ENCODE measurements around the gene GPRASP3.
"Not testable (repeated sequence)": the region's sequence is repeated elsewhere in the genome, so short reads cannot be mapped to it uniquely, and the experiment has no call there.

The GPRASP3 gene

DNA sequence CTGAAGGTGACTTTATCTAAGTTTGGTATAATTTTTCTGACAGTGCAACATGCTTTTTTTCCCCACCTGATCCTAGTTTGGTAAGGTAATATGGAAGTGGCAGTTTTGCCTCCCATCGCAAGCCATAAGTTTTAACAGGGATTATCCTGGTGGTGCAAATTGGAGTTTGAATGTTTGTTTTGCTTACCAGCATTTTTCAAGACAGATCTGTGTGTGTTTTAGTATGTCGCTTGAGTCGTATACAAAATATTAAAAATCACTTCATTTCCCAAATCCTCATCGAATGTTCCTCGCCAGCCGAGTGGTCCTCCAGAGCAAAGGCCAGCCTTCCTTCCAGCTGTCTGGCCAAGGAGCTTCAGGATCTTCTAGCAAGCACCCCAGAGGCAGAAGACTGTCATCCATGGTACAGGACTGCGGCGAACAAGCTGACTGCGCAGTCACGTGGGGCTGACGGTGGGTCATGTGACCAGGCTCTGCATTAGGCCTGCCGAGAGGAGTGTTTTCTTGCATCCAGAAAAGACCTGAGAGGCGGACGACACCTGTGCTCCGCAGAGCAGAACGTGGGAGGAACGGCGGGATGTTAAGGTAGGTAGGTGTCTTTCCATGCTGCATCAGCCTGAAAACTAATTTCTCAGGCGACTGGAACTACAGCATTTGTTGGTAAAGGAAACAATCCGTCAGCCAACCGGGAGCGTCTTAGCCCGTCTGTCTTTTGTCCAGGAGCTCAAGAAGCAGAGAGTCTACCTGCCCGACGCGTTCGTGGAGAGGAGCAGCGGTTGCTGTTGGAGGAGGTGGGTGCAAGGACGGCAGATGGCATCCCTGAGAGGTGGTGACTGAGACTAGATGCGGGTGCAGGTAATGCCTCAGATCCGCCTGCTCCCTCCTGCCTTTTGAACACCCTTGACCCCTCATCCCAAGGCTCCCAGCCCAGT lies at the start of gene GPRASP3:
Gene GPRASP3, plus strand, starts transcription at position 507 of the 932 bp plus-strand sequence. CDS start 28,253 bp downstream, outside the sequence.
- Histone ChIP-seq H3K27ac (no peak within 1 kb of the TSS), H3K4me3 (peak within 1 kb of the TSS; percentile 67)
- TF ChIP-seq, protein P1, sequence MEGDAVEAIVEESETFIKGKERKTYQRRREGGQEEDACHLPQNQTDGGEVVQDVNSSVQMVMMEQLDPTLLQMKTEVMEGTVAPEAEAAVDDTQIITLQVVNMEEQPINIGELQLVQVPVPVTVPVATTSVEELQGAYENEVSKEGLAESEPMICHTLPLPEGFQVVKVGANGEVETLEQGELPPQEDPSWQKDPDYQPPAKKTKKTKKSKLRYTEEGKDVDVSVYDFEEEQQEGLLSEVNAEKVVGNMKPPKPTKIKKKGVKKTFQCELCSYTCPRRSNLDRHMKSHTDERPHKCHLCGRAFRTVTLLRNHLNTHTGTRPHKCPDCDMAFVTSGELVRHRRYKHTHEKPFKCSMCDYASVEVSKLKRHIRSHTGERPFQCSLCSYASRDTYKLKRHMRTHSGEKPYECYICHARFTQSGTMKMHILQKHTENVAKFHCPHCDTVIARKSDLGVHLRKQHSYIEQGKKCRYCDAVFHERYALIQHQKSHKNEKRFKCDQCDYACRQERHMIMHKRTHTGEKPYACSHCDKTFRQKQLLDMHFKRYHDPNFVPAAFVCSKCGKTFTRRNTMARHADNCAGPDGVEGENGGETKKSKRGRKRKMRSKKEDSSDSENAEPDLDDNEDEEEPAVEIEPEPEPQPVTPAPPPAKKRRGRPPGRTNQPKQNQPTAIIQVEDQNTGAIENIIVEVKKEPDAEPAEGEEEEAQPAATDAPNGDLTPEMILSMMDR (IDR thresholded peaks at IDR 0.05), result no peak
- DNase-seq (ENCODE audit: low spot score), result no peak

DNA sequence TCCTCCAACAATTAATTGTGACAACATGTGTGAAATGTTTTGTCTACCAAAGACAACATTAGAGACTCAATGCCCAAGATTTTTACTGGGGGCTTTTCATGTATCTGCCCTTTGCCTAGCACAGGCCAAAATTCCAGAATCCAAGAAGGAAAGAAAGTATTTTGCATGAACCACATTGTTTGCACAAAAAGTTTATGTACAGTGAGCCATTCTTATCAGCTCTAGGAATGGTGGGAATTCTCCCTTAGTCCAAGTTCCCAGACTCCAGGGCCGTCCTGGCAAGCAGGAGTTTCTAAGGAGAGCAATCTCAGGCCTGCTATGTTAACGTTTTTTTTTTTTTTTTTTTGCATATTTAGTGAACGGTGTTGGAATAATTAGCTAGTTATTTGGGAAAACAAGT lies 47.7 kb upstream of the GPRASP3 start:
- Histone ChIP-seq H3K27ac (peak overlapping the region in 1 of 2 donors; percentile 53), H3K4me3 (no peak overlapping the region)
- TF ChIP-seq, protein P1 (IDR thresholded peaks at IDR 0.05), result no peak
- no peak for DNase-seq (ENCODE audit: low spot score)

DNA sequence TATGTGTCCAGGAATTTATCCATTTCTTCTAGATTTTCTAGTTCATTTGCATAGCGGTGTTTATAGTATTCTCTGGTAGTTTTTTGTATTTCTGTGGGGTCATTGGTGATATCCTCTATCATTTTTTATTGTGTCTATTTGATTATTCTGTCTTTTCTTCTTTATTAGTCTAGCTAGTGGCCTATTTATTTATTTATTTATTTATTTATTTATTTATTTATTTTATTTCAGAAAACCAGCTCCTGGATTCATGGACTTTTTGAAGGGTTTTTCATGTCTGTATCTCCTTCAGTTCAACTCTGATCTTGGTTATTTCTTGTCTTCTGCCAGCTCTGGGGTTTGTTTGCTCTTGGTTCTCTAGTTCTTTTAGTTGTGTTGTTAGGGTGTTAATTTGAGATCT lies 43.1 kb upstream of the GPRASP3 start:
- not testable (repeated sequence) for H3K27ac ChIP-seq; DNase-seq (ENCODE audit: low spot score)

DNA sequence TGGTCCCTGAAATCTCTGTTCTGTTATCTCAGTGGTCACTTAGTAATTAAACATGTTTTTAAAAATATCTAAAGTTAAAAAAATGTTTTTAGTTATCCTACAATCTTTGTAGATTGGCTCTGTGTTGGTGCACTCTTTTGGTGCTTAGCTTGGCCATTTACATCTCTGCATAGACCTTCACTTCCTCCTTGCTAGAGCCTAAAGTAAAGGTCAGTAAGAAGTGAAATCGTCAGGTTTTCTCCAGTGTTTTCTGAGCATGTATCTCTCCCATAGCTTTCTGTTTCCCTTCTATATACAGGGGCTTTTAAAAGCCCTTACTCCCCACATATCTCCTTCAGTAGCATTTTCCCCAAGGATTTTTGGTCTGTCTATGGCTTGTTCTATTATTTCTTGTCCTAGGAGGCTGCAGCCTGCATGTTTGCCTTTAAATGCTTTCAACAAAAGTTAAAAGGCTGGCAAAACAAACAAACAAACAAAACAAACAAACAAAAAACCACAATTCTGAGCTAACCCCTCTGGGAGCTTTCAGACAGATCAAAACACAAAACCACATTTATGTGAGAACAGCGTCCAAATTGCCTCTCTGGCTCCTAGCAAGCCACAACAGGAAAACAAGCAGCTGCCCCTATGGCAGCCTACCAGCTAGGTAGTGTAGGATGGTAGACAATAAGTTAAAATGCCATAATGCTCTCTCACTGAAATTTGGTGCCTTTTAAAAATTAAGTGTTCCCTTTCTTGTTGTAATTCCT lies 35.6 kb upstream of the GPRASP3 start:
- DNase-seq (ENCODE audit: low spot score), result no peak
- TF ChIP-seq, protein P1 (IDR thresholded peaks at IDR 0.05), result no peak
- H3K4me3 ChIP-seq, result no peak overlapping the region

More for the DNA sequence above, 43.1 kb upstream of the GPRASP3 start:
- H3K4me3 ChIP-seq, result not testable (repeated sequence)

GRCh38 chrX:102694749-102695148 lies 25.8 kb upstream of the GPRASP3 start:
- TF ChIP-seq, protein P1 (IDR thresholded peaks at IDR 0.05), result no peak
- DNase-seq (ENCODE audit: low spot score), result no peak
- Histone ChIP-seq H3K27ac (no peak overlapping the region), H3K4me3 (no peak overlapping the region)

More for the DNA sequence above, 35.6 kb upstream of the GPRASP3 start:
- H3K27ac ChIP-seq, result no peak overlapping the region

- DNase-seq (ENCODE audit: low spot score), result no peak
- Histone ChIP-seq H3K4me3 (no peak overlapping the region), H3K27ac (no peak overlapping the region)
- TF ChIP-seq, protein P1 (IDR thresholded peaks at IDR 0.05), result no peak
These were observed 24.2 kb upstream of the GPRASP3 start for GRCh38 chrX:102696306-102696705.

DNA sequence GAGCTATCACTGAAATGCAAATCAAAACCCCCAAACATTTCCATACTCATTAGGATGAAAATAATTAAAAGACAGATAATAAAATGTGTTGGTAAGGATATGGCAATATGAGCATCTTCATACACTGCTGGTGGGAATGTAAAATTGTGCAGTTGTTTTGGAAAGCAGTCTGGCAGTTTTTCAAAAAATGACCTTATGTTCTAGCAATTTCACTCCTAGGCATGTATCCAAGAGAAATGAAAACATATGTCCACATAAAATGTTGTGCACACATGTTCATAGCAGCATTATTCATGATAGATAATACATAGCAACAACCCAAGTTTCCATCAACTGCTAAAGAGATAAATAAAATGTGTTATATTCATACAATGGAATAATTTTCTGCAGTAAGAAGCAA lies 23.0 kb upstream of the GPRASP3 start:
- Histone ChIP-seq H3K27ac (no peak overlapping the region), H3K4me3 (no peak overlapping the region)
- TF ChIP-seq, protein P1 (IDR thresholded peaks at IDR 0.05), result no peak
- DNase-seq (ENCODE audit: low spot score), result no peak

Measured in coronary artery (tissue), 2 donors.